Measurements from ENCODE around the gene ERI3. TPM values are rescaled to one million over a fixed set of nuclear protein-coding genes. Genes with fewer than 3 reads are reported as not detected.

Gene ERI3
- total RNA-seq, 1 experiment from 2014 or later = 83.3 TPM

GRCh38 chr1:44353604-44354003, 1.5 kb downstream of the ERI3 start:
- Histone ChIP-seq H3K9me3 (ENCODE audit: control insufficient read depth, insufficient read depth, low read depth, low read length) (no peaks in the 10 kb centered on the region), H3K27ac (ENCODE audit: low read length) (no peak overlapping the region), H3K4me3 (ENCODE audit: low read depth in 2 of 2, low read length in 2 of 2) (no peak overlapping the region), H3K27me3 (ENCODE audit: control insufficient read depth, insufficient read depth, low read length) (no peaks in the 10 kb centered on the region), H3K4me1 (ENCODE audit: control insufficient read depth, insufficient read depth, low read length) (peaks cover 11% of the 10 kb centered on the region), H3K36me3 (ENCODE audit: control insufficient read depth, insufficient read depth, low read length) (no peaks in the 10 kb centered on the region; the same call in 1 of the 2 replicates)
- intact Hi-C loops (cut with micrococcal nuclease; ENCODE audit: unreplicated experiment) = no loop called here
- in situ Hi-C loops (cut with HindIII; ENCODE audit: low pct_unique_long_range_greater_than_20kb, low sequenced_read_pairs) = no loop called here
- CTCF ChIA-PET = no interaction called here
- BruUV-seq (replicated peaks) = no TSS peak
- ATAC-seq = no peak
- POLR2A ChIA-PET = interaction anchor here (0.6 to 0.7 kb wide), 2 partner anchors 151 to 174 kb away, joined by 3 to 7 read pairs; no protein-coding TSS in a partner anchor
- no peak for TF ChIP-seq POLR2AphosphoS5 (IDR thresholded peaks at IDR 0.05; ENCODE audit: low read depth, low read length)
- TF ChIP-seq, protein P1, sequence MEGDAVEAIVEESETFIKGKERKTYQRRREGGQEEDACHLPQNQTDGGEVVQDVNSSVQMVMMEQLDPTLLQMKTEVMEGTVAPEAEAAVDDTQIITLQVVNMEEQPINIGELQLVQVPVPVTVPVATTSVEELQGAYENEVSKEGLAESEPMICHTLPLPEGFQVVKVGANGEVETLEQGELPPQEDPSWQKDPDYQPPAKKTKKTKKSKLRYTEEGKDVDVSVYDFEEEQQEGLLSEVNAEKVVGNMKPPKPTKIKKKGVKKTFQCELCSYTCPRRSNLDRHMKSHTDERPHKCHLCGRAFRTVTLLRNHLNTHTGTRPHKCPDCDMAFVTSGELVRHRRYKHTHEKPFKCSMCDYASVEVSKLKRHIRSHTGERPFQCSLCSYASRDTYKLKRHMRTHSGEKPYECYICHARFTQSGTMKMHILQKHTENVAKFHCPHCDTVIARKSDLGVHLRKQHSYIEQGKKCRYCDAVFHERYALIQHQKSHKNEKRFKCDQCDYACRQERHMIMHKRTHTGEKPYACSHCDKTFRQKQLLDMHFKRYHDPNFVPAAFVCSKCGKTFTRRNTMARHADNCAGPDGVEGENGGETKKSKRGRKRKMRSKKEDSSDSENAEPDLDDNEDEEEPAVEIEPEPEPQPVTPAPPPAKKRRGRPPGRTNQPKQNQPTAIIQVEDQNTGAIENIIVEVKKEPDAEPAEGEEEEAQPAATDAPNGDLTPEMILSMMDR (IDR thresholded peaks at IDR 0.05) = no peak
- no peak for TF ChIP-seq SIN3A (IDR thresholded peaks at IDR 0.05; ENCODE audit: borderline replicate concordance, insufficient read depth, low read depth, low read length)
- no peak for TF ChIP-seq TCF7L2 (IDR thresholded peaks at IDR 0.05; ENCODE audit: low read depth, low read length)
- TF ChIP-seq REST (IDR thresholded peaks at IDR 0.05; ENCODE audit: insufficient read depth in 1 of 2, low read depth in 2 of 2, low read length in 1 of 2) = no peak
- DNase-seq (ENCODE audit: low read depth, low spot score) = no peak

DNA sequence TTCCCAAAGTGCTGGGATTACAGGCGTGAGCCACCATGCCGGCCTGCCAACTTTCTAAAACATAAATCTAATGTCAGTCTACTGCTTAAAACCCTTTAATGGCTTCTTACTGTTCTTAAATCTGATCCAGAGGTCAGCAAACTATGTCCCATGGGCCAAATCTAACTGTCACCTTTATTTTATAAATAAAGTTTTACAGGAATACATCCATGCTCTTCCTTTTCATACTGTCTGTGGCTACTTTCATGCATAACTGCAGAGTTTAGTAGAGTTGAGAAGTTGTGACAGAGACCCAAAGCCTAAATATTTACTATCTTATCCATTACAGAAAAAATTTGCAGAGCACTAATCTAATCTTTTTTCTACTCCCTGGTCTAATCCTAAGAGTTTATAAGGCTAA, 3.8 kb downstream of the ERI3 start:
- in situ Hi-C loops (cut with HindIII; ENCODE audit: low pct_unique_long_range_greater_than_20kb, low sequenced_read_pairs) (no loop called here), intact Hi-C loops (cut with micrococcal nuclease; ENCODE audit: unreplicated experiment) (no loop called here)
- no peak overlapping the region for H3K27ac ChIP-seq (ENCODE audit: low read length)
- DNase-seq (ENCODE audit: low read depth, low spot score) = no peak
- peaks cover 11% of the 10 kb centered on the region for H3K4me1 ChIP-seq (ENCODE audit: control insufficient read depth, insufficient read depth, low read length)
- H3K36me3 ChIP-seq (ENCODE audit: control insufficient read depth, insufficient read depth, low read length) = no peaks in the 10 kb centered on the region; the same call in 1 of the 2 replicates
- POLR2A ChIA-PET = interaction anchor here (0.7 kb wide), 2 partner anchors 118 to 160 kb away, joined by 3 to 9 read pairs; no protein-coding TSS in a partner anchor
- no peak overlapping the region for H3K4me3 ChIP-seq (ENCODE audit: low read depth in 2 of 2, low read length in 2 of 2)
- BruUV-seq (replicated peaks) = no TSS peak
- CTCF ChIA-PET = no interaction called here
- no peak for ATAC-seq
- no peaks in the 10 kb centered on the region for H3K9me3 ChIP-seq (ENCODE audit: control insufficient read depth, insufficient read depth, low read depth, low read length)
- TF ChIP-seq SIN3A (IDR thresholded peaks at IDR 0.05; ENCODE audit: borderline replicate concordance, insufficient read depth, low read depth, low read length) (no peak), POLR2AphosphoS5 (IDR thresholded peaks at IDR 0.05; ENCODE audit: low read depth, low read length) (no peak), TCF7L2 (IDR thresholded peaks at IDR 0.05; ENCODE audit: low read depth, low read length) (no peak), REST (IDR thresholded peaks at IDR 0.05; ENCODE audit: insufficient read depth in 1 of 2, low read depth in 2 of 2, low read length in 1 of 2) (no peak)
- TF ChIP-seq, protein P1 (IDR thresholded peaks at IDR 0.05) = no peak
- H3K27me3 ChIP-seq (ENCODE audit: control insufficient read depth, insufficient read depth, low read length) = no peaks in the 10 kb centered on the region
